HCT116 (cell line): ENCODE measurements around the gene SLC25A18. TPM values are rescaled to one million over a fixed set of nuclear protein-coding genes. Genes with fewer than 3 reads are reported as not detected.

Experiments
- ATAC-seq: fragments of 200-7000 bp; cut with Tn5 transposase; 2 replicates; pipeline ENCODE4 v1.9.1; 2020; ENCODE audit warnings: mild to moderate bottlenecking, moderate library complexity
- BruUV-seq: library from RNA; stranded (reverse); fragments of 400-500 nt; replicated peaks from 2 replicates; lab custom pipeline; 2021; lab: Mats Ljungman, UMichigan
- CTCF ChIA-PET: fragments of 300-600 bp; sonication (Branson Sonifier 250); formaldehyde crosslinking; loops from one replicate; lab custom pipeline; 2021; ENCODE audit warnings: antibody characterized with exemption; lab: Charles Lee
- POLR2A ChIA-PET: fragments of 300-600, 350-600 bp; sonication (Branson Sonifier 250); formaldehyde crosslinking; loops from one replicate; lab custom pipeline; 2021; ENCODE audit warnings: antibody characterized with exemption; lab: Charles Lee
- RAD21 ChIA-PET, 2 experiments: fragments of 300-600 bp; sonication (Branson Sonifier 250); formaldehyde crosslinking; loops; one replicate each; lab custom pipeline; 2023; ENCODE audit warnings: low total read pairs in 2 of 2; ENCODE audit not compliant: uncharacterized antibody in 2 of 2, unreplicated experiment in 2 of 2, low non-redundant PET in 1 of 2; lab: Charles Lee
- DNase-seq: peaks from one replicate; pipeline ENCODE4 v3.0.0-alpha.2; 2010; ENCODE audit warnings: low read depth, low spot score
- H2AFZ ChIP-seq: fragments of 200-600 bp; shearing (Covaris generic), sonication (generic); 2 replicates; pipeline ENCODE4 v1.6.1; 2017; ENCODE audit warnings: low read depth, mixed run types, mixed read lengths, antibody characterized with exemption, low read length; ENCODE audit not compliant: poor library complexity, severe bottlenecking
- H3K27ac ChIP-seq: 2 replicates; pipeline ENCODE4 v1.5.1; 2012; ENCODE audit warnings: low read depth, low read length
- H3K27me3 ChIP-seq: fragments of 200-600 bp; sonication (generic); 2 replicates; pipeline ENCODE4 v1.6.1; 2016; ENCODE audit warnings: mixed run types, low read length, mixed read lengths; ENCODE audit not compliant: insufficient read depth
- H3K36me3 ChIP-seq, 2 experiments: fragments of 200-500 bp in 1 of 2; fragments of 200-600 bp in 1 of 2; sonication (Bioruptor generic) in 1 of 2; sonication (generic) in 1 of 2; 2 replicates each; pipeline versions ENCODE4 v1.5.1 to v1.6.1; 2014 to 2016; ENCODE audit warnings: low read length in 2 of 2, inconsistent platforms in 1 of 2, mixed read lengths in 1 of 2, mixed run types in 1 of 2; ENCODE audit not compliant: insufficient read depth in 2 of 2, control insufficient read depth in 1 of 2
- H3K4me1 ChIP-seq, 2 experiments: fragments of 200-600 bp in 1 of 2; sonication (generic) in 1 of 2; 2 replicates each; pipeline versions ENCODE4 v1.5.1 to v1.6.1; 2012 to 2017; ENCODE audit warnings: low read length in 2 of 2, inconsistent platforms in 1 of 2, mild to moderate bottlenecking in 1 of 2, mixed read lengths in 1 of 2, mixed run types in 1 of 2, moderate library complexity in 1 of 2; ENCODE audit not compliant: insufficient read depth in 2 of 2, control insufficient read depth in 1 of 2
- H3K4me2 ChIP-seq: fragments of 200-600 bp; sonication (generic); 2 replicates; pipeline ENCODE4 v1.6.1; 2017; ENCODE audit warnings: mixed run types, low read length, mixed read lengths
- H3K4me3 ChIP-seq, 2 experiments: fragments of 200-600 bp in 1 of 2; sonication (generic) in 1 of 2; replicated peaks in 1 of 2; 2 replicates each; pipeline ENCODE4 v1.5.1; 2011 to 2016; ENCODE audit warnings: low read length in 2 of 2, control low read depth in 1 of 2, low read depth in 1 of 2, mild to moderate bottlenecking in 1 of 2, mixed read lengths in 1 of 2, mixed run types in 1 of 2
- H3K79me2 ChIP-seq: fragments of 200-600 bp; sonication (generic); 2 replicates; pipeline ENCODE4 v1.6.1; 2017; ENCODE audit warnings: mild to moderate bottlenecking, mixed run types, low read length, moderate library complexity, mixed read lengths; ENCODE audit not compliant: insufficient read depth
- H3K9ac ChIP-seq: fragments of 200-600 bp; sonication (generic); 2 replicates; pipeline ENCODE4 v1.6.1; 2016; ENCODE audit warnings: low read length, mixed read lengths
- H3K9me2 ChIP-seq: fragments of 200-600 bp; sonication (generic), shearing (Covaris generic); 2 replicates; pipeline ENCODE4 v1.6.1; 2017; ENCODE audit warnings: mixed run types, mild to moderate bottlenecking, moderate library complexity; ENCODE audit not compliant: insufficient read depth
- H3K9me3 ChIP-seq, 2 experiments: fragments of 200-500 bp in 1 of 2; fragments of 200-600 bp in 1 of 2; sonication (Bioruptor generic) in 1 of 2; sonication (generic) in 1 of 2; 2 replicates each; pipeline ENCODE4 v1.6.1; 2014 to 2017; ENCODE audit warnings: low read length in 2 of 2, mixed read lengths in 2 of 2, inconsistent platforms in 1 of 2, low read depth in 1 of 2, mild to moderate bottlenecking in 1 of 2, mixed run types in 1 of 2, moderate library complexity in 1 of 2; ENCODE audit not compliant: control insufficient read depth in 1 of 2, insufficient read depth in 1 of 2
- H4K20me1 ChIP-seq: fragments of 200-600 bp; sonication (generic), shearing (Covaris generic); 2 replicates; pipeline ENCODE4 v1.6.1; 2017; ENCODE audit warnings: mixed run types, mild to moderate bottlenecking, moderate library complexity; ENCODE audit not compliant: insufficient read depth
- ATF3 ChIP-seq: IDR thresholded peaks from 2 replicates; pipeline ENCODE4 v1.6.1; 2012
- CBX3 ChIP-seq: IDR thresholded peaks from 2 replicates; pipeline ENCODE4 v1.6.1; 2012; ENCODE audit warnings: low read depth
- EGR1 ChIP-seq: IDR thresholded peaks from 2 replicates; pipeline ENCODE4 v1.6.1; 2012; ENCODE audit warnings: low read depth
- FOSL1 ChIP-seq: IDR thresholded peaks from 2 replicates; pipeline ENCODE4 v1.6.1; 2012; ENCODE audit warnings: low read depth
- JUND ChIP-seq: IDR thresholded peaks from 2 replicates; pipeline ENCODE4 v1.6.1; 2012
- POLR2A ChIP-seq: IDR thresholded peaks from 2 replicates; pipeline ENCODE4 v1.7.0; 2011; ENCODE audit warnings: borderline replicate concordance; ENCODE audit not compliant: insufficient read depth, insufficient read length; ENCODE audit errors: extremely low read depth
- RAD21 ChIP-seq: IDR thresholded peaks from 2 replicates; pipeline ENCODE4 v1.6.1; 2012; ENCODE audit warnings: low read depth, mild to moderate bottlenecking
- SIN3A ChIP-seq: IDR thresholded peaks from 2 replicates; pipeline ENCODE4 v1.6.1; 2012; ENCODE audit warnings: low read depth
- SP1 ChIP-seq: IDR thresholded peaks from 2 replicates; pipeline ENCODE4 v1.6.1; 2012; ENCODE audit warnings: low read depth
- SRF ChIP-seq: IDR thresholded peaks from 2 replicates; pipeline ENCODE4 v1.6.1; 2012; ENCODE audit warnings: low read depth
- TCF7L2 ChIP-seq: IDR thresholded peaks from 2 replicates; pipeline ENCODE4 v1.7.0; 2011; ENCODE audit warnings: borderline replicate concordance, inconsistent platforms; ENCODE audit not compliant: insufficient read depth, insufficient read length; ENCODE audit errors: extremely low read depth
- YY1 ChIP-seq: IDR thresholded peaks from 2 replicates; pipeline ENCODE4 v1.6.1; 2011; ENCODE audit warnings: low read length, low read depth, moderate library complexity, mild to moderate bottlenecking; ENCODE audit not compliant: insufficient replicate concordance; ENCODE audit errors: extremely low read depth
- ZFX ChIP-seq: fragments of 450-650 bp; IDR thresholded peaks from 2 replicates; pipeline ENCODE4 v1.6.1; 2017
- ZNF274 ChIP-seq: fragments of 200-500 bp; sonication (Bioruptor generic); IDR thresholded peaks from 2 replicates; pipeline ENCODE4 v1.6.1; 2014; ENCODE audit warnings: mild to moderate bottlenecking, low read depth, low read length, inconsistent platforms
- intact Hi-C: fragments of 100-400 bp; cut with micrococcal nuclease; formaldehyde crosslinking; loops from 2 replicates; pipeline ENCODE4 v1.10.0; 2022
- total RNA-seq: library from RNA; stranded (reverse); gene quantifications from one replicate; pipeline ENCODE4 v1.2.1, GENCODE V29; 2021; ENCODE audit not compliant: unreplicated experiment
- TF ChIP-seq, protein P1 (sequence below): IDR thresholded peaks from 2 replicates; pipeline ENCODE4 v1.6.1; 2011; ENCODE audit warnings: mild to moderate bottlenecking, low read length, moderate library complexity; ENCODE audit not compliant: insufficient replicate concordance; ENCODE audit errors: extremely low read depth
- TF ChIP-seq, protein P2 (sequence below), 3 experiments: fragments of 200-600 bp in 1 of 3; sonication (generic) in 1 of 3; IDR thresholded peaks in 2 of 3; conservative IDR thresholded peaks in 1 of 3; 2 replicates each; pipeline ENCODE4 v1.5.1; 2012 to 2017; ENCODE audit warnings: low read depth in 2 of 3, low read length in 2 of 3, antibody characterized with exemption in 1 of 3, borderline replicate concordance in 1 of 3, control low read depth in 1 of 3, mild to moderate bottlenecking in 1 of 3, mixed read lengths in 1 of 3, mixed run types in 1 of 3, moderate library complexity in 1 of 3; ENCODE audit not compliant: insufficient read depth in 1 of 3
- TF ChIP-seq, protein P3 (sequence below): IDR thresholded peaks from 2 replicates; pipeline ENCODE4 v1.6.1; 2012; ENCODE audit warnings: low read depth

Gene SLC25A18
- total RNA-seq, 1 experiment from 2014 or later = not detected

GRCh38 chr22:17566776-17567175 is 3.5 kb downstream of the SLC25A18 start:
- ChIA-PET RAD21 (no interaction called here), CTCF (interaction anchor here (0.9 kb wide), 1 partner anchor 8 kb away, joined by 3 read pairs; no protein-coding TSS in a partner anchor), POLR2A (no interaction called here)
- Histone ChIP-seq H3K9ac (no peak overlapping the region), H3K27ac (no peak overlapping the region), H3K79me2 (no peaks in the 10 kb centered on the region), H3K36me3 (no peaks in the 10 kb centered on the region), H3K27me3 (no peaks in the 10 kb centered on the region), H4K20me1 (no peaks in the 10 kb centered on the region), H3K4me2 (no peak overlapping the region), H3K9me2 (no peaks in the 10 kb centered on the region), H3K9me3 (no peaks in the 10 kb centered on the region), H2AFZ (no peak overlapping the region), H3K4me1 (no peaks in the 10 kb centered on the region), H3K4me3 (no peak overlapping the region)
- intact Hi-C loops = no loop called here
- no TSS peak for BruUV-seq
- ATAC-seq (no peak), DNase-seq (no peak)
- TF ChIP-seq ATF3 (no peak), POLR2A (no peak), SIN3A (no peak), YY1 (no peak), RAD21 (no peak), ZNF274 (no peak), EGR1 (no peak), TCF7L2 (no peak), ZFX (no peak), SP1 (no peak), CBX3 (no peak), SRF (no peak), FOSL1 (no peak), JUND (no peak)
- TF ChIP-seq, protein P1, sequence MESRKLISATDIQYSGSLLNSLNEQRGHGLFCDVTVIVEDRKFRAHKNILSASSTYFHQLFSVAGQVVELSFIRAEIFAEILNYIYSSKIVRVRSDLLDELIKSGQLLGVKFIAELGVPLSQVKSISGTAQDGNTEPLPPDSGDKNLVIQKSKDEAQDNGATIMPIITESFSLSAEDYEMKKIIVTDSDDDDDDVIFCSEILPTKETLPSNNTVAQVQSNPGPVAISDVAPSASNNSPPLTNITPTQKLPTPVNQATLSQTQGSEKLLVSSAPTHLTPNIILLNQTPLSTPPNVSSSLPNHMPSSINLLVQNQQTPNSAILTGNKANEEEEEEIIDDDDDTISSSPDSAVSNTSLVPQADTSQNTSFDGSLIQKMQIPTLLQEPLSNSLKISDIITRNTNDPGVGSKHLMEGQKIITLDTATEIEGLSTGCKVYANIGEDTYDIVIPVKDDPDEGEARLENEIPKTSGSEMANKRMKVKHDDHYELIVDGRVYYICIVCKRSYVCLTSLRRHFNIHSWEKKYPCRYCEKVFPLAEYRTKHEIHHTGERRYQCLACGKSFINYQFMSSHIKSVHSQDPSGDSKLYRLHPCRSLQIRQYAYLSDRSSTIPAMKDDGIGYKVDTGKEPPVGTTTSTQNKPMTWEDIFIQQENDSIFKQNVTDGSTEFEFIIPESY = no peak
- TF ChIP-seq, protein P2, sequence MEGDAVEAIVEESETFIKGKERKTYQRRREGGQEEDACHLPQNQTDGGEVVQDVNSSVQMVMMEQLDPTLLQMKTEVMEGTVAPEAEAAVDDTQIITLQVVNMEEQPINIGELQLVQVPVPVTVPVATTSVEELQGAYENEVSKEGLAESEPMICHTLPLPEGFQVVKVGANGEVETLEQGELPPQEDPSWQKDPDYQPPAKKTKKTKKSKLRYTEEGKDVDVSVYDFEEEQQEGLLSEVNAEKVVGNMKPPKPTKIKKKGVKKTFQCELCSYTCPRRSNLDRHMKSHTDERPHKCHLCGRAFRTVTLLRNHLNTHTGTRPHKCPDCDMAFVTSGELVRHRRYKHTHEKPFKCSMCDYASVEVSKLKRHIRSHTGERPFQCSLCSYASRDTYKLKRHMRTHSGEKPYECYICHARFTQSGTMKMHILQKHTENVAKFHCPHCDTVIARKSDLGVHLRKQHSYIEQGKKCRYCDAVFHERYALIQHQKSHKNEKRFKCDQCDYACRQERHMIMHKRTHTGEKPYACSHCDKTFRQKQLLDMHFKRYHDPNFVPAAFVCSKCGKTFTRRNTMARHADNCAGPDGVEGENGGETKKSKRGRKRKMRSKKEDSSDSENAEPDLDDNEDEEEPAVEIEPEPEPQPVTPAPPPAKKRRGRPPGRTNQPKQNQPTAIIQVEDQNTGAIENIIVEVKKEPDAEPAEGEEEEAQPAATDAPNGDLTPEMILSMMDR (IDR thresholded peaks at IDR 0.05 in 2 of 3, conservative IDR thresholded peaks at IDR 0.05 in 1 of 3; ENCODE audit: borderline replicate concordance in 1 of 3, insufficient read depth in 1 of 3, low read depth in 2 of 3, low read length in 2 of 3) = no peak
- TF ChIP-seq, protein P3, sequence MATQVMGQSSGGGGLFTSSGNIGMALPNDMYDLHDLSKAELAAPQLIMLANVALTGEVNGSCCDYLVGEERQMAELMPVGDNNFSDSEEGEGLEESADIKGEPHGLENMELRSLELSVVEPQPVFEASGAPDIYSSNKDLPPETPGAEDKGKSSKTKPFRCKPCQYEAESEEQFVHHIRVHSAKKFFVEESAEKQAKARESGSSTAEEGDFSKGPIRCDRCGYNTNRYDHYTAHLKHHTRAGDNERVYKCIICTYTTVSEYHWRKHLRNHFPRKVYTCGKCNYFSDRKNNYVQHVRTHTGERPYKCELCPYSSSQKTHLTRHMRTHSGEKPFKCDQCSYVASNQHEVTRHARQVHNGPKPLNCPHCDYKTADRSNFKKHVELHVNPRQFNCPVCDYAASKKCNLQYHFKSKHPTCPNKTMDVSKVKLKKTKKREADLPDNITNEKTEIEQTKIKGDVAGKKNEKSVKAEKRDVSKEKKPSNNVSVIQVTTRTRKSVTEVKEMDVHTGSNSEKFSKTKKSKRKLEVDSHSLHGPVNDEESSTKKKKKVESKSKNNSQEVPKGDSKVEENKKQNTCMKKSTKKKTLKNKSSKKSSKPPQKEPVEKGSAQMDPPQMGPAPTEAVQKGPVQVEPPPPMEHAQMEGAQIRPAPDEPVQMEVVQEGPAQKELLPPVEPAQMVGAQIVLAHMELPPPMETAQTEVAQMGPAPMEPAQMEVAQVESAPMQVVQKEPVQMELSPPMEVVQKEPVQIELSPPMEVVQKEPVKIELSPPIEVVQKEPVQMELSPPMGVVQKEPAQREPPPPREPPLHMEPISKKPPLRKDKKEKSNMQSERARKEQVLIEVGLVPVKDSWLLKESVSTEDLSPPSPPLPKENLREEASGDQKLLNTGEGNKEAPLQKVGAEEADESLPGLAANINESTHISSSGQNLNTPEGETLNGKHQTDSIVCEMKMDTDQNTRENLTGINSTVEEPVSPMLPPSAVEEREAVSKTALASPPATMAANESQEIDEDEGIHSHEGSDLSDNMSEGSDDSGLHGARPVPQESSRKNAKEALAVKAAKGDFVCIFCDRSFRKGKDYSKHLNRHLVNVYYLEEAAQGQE = no peak
